Adrenal gland (tissue), 12 donors: ENCODE data around the gene KXD1. TPM values are rescaled to one million over a fixed set of nuclear protein-coding genes. Genes with fewer than 3 reads are reported as not detected.
"Not testable (repeated sequence)": the region's sequence is repeated elsewhere in the genome, so short reads cannot be mapped to it uniquely, and the experiment has no call there.

ENCODE experiments used
- DNase-seq, 7 donors: peaks; one replicate each; pipeline ENCODE4 v3.0.0-alpha.2; 2019 to 2020
- H3K27ac ChIP-seq, 5 donors: fragments of 200-600 bp; sonication (generic) in 4 of 5; 1 replicate in 3 of 5; 2 replicates in 2 of 5; pipeline versions ENCODE4 v1.5.1 to v1.8.0; 2016 to 2020; ENCODE audit warnings: mild to moderate bottlenecking in 1 of 5
- H3K27me3 ChIP-seq: fragments of 200-600 bp; 2 replicates; pipeline ENCODE4 v1.8.0; 2021
- H3K36me3 ChIP-seq, 2 donors: fragments of 200-600 bp; replicated peaks in 1 of 2; 1 replicate in 1 of 2; 2 replicates in 1 of 2; pipeline versions ENCODE4 v1.5.1 to v1.8.0; 2018 to 2022
- H3K4me1 ChIP-seq, 2 donors: fragments of 200-600 bp; replicated peaks in 1 of 2; 1 replicate in 1 of 2; 2 replicates in 1 of 2; pipeline versions ENCODE4 v1.5.1 to v1.8.0; 2018 to 2021
- H3K4me3 ChIP-seq, 4 donors: fragments of 200-600 bp; sonication (generic) in 3 of 4; one replicate each; pipeline ENCODE4 v1.5.1; 2016 to 2018
- H3K9me3 ChIP-seq, 3 donors: fragments of 200-600 bp; sonication (generic) in 1 of 3; replicated peaks in 1 of 3; 1 replicate in 2 of 3; 2 replicates in 1 of 3; pipeline versions ENCODE4 v1.5.1 to v1.8.0; 2016 to 2021
- CTCF ChIP-seq, 6 experiments: fragments of 450-650 bp in 4 of 6; fragments of 200-600 bp in 2 of 6; sonication (generic) in 1 of 6; IDR thresholded peaks; 1 replicate in 5 of 6; 2 replicates in 1 of 6; pipeline versions ENCODE4 v1.5.1 to v1.8.0; 2016 to 2021; ENCODE audit warnings: antibody characterized with exemption in 6 of 6, mild to moderate bottlenecking in 2 of 6, moderate library complexity in 1 of 6
- POLR2A ChIP-seq, 2 donors: fragments of 450-650 bp; IDR thresholded peaks; one replicate each; pipeline ENCODE4 v1.6.1; 2017; ENCODE audit warnings: antibody characterized with exemption in 2 of 2, mild to moderate bottlenecking in 2 of 2, moderate library complexity in 1 of 2
- WGBS, 4 donors: extraction: QIAGEN DNeasy Blood & Tissue Kit in 2 of 4; methylation state at CpG; one replicate each; pipeline versions ENCODE4 v1.1.5 to v1.1.7; 2013 to 2017; 5-methylcytosine and 5-hydroxymethylcytosine counted together
- intact Hi-C, 2 donors: fragments of 100-400 bp; cut with DNase I; formaldehyde crosslinking; loops; one replicate each; pipeline versions ENCODE4 v1.14.1 to v1.15.0; 2022 to 2023
- polyA plus RNA-seq, 3 donors: library from polyadenylated mRNA; stranded (reverse); fragments of 200-250 nt in 2 of 3; fragments of 350-450 nt in 1 of 3; fragmentation: Illumina TruSeq in 1 of 3; extraction: RNeasy Lipid Tissue Mini Kit (QIAGEN cat#74804) in 1 of 3; gene quantifications; one replicate each; pipeline ENCODE4 v1.2.3, GENCODE V29; 2013 to 2014
- total RNA-seq, 9 donors: library from RNA; depleted of rRNA in 4 of 9; stranded (reverse); fragments of >200 nt in 4 of 9; fragments of 120-200 nt in 1 of 9; fragmentation: NEBNext Ultra II Directional in 1 of 9; extraction: Animal tissue kit (Norgen Biotek cat#: 25700) in 1 of 9; gene quantifications; one replicate each; pipeline versions ENCODE4 v1.1.0 to v1.2.4, GENCODE V29; 2013 to 2023
- donor health status: healthy with polysubstance abuse.
- donor health status: Bipolar disorder and iron deficiency.
- donor health status: DM: yes; HTN: yes; CAD: no.
- donor health status: DM: no; HTN: no; CAD: no.
- donor health status: DM: no; HTN: no; CAD: no.
- donor health status: DM: yes; HTN: yes; CAD: no.

KXD1 gene
- total and polyA plus RNA-seq, 12 donors, result 57.7 to 165 (median 82.5) TPM

DNA sequence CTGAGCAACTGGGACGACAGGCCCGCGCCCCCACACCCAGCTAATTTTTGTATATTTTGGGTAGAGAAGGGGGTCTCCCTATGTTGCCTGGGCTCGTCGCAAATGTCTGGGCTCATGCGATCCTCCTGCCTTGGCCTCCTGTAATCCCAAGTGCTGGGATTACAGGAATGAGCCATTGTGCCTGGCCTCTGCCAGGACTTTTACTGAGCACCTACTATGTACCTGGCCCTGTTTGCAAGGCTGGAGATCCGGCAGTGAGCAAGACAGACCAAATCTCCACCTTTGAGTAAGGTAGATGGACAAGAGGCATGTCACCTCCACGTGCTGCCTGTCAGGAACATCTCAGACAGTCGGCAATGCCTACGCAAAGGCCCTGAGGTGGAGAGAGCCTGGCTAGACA lies 21.2 kb upstream of the KXD1 start:
- intact Hi-C loops, result no loop called here

DNA sequence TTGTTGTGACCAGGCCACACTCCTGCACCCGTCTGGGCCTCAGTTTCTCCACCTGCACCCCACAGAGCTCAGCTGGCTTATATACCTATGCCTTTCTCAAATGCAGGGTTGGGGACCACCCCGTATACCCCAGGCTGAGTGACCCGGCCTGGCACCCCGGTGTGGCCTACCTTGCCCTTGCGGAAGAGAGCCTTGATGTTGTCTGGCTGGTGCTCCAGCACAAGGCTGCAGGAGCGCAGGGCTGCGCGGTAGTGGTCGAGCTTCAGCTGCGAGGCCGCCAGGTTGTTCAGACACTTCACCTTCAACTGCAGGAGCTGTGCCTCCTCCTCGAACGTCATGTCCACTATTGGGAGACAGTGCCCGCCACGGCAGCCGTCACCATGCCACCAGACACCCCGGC lies 20.2 kb upstream of the KXD1 start:
- H3K36me3 ChIP-seq, result peaks cover 0 to 61% of the 10 kb centered on the region in 2 donors
- WGBS, 4 donors, result 94 to 96% (median 95%) methylated on average over 6 to 17 of the region's 17 CpGs
- peaks cover under 1 to 7% of the 10 kb centered on the region in 2 donors for H3K4me1 ChIP-seq
- TF ChIP-seq POLR2A (IDR thresholded peaks at IDR 0.05) (no peak), CTCF (IDR thresholded peaks at IDR 0.05) (no peak)
- no peak for DNase-seq
- H3K27me3 ChIP-seq, result no peaks in the 10 kb centered on the region
- no peaks in the 10 kb centered on the region for H3K9me3 ChIP-seq
- intact Hi-C loops, result no loop called here
- no peak overlapping the region for H3K4me3 ChIP-seq
- H3K27ac ChIP-seq, result no peak overlapping the region

More for the DNA sequence above, 21.2 kb upstream of the KXD1 start:
- DNase-seq, result no peak
- Histone ChIP-seq H3K27ac (no peak overlapping the region), H3K4me1 (no peaks in the 10 kb centered on the region), H3K36me3 (peaks cover 0 to 70% of the 10 kb centered on the region in 2 donors), H3K9me3 (no peaks in the 10 kb centered on the region), H3K27me3 (no peaks in the 10 kb centered on the region), H3K4me3 (no peak overlapping the region)
- 91 to 95% (median 93%) methylated on average over 8 to 10 of the region's 10 CpGs for WGBS, 4 donors
- TF ChIP-seq POLR2A (IDR thresholded peaks at IDR 0.05) (no peak), CTCF (IDR thresholded peaks at IDR 0.05) (no peak)

GRCh38 chr19:18538115-18538514 lies 19.6 kb upstream of the KXD1 start:
- TF ChIP-seq CTCF (IDR thresholded peaks at IDR 0.05) (no peak), POLR2A (IDR thresholded peaks at IDR 0.05) (no peak)
- Histone ChIP-seq H3K9me3 (no peaks in the 10 kb centered on the region), H3K4me1 (peaks cover 2 to 8% of the 10 kb centered on the region in 2 donors), H3K36me3 (peaks cover 0 to 54% of the 10 kb centered on the region in 2 donors), H3K4me3 (no peak overlapping the region), H3K27me3 (no peaks in the 10 kb centered on the region), H3K27ac (no peak overlapping the region)
- 89 to 95% (median 91%) methylated on average over 4 to 22 of the region's 22 CpGs for WGBS, 4 donors
- intact Hi-C loops, result no loop called here
- no peak for DNase-seq

- 95 to 100% (median 95%) methylated on average over 2 to 19 of the region's 19 CpGs; no CpG with 5 or more reads in 1 of the 4 donors for WGBS, 4 donors
- intact Hi-C loops, result no loop called here
- peaks cover 0 to 50% of the 10 kb centered on the region in 2 donors for H3K36me3 ChIP-seq
- H3K27ac ChIP-seq, result no peak overlapping the region
- no peak for TF ChIP-seq POLR2A (IDR thresholded peaks at IDR 0.05)
- no peak for TF ChIP-seq CTCF (IDR thresholded peaks at IDR 0.05)
- H3K27me3 ChIP-seq, result no peaks in the 10 kb centered on the region
- H3K4me1 ChIP-seq, result peaks cover 2 to 13% of the 10 kb centered on the region in 2 donors
- no peaks in the 10 kb centered on the region for H3K9me3 ChIP-seq
- H3K4me3 ChIP-seq, result no peak overlapping the region
- no peak for DNase-seq
Observed at GRCh38 chr19:18539372-18539771, 18.3 kb upstream of the KXD1 start.

DNA sequence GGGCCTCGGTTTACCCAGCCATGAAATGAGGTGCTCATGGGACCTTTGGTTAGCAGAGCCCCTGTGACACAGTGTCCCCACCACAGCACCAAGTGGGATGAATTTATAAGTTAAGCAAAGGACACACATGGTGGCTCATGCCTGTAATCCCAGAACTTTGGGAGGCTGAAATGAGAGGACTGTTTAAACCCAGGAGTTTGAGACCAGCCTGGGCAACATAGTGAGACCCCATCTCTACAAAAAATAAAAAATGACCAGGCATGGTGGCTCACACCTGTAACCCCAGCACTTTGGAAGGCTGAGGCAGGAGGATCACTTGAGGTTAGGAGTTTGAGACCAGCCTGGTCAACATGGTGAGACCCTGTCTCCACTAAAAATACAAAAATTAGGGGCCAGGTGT lies 17.5 kb upstream of the KXD1 start:
- WGBS, 4 donors, result 90 to 100% (median 93%) methylated on average over 1 of the region's 1 CpG
- peaks cover 2 to 13% of the 10 kb centered on the region in 2 donors for H3K4me1 ChIP-seq
- H3K27me3 ChIP-seq, DNase-seq, H3K4me3 ChIP-seq, H3K9me3 ChIP-seq, intact Hi-C loops, H3K27ac ChIP-seq: not testable (repeated sequence)
- H3K36me3 ChIP-seq, result peaks cover 0 to 50% of the 10 kb centered on the region in 2 donors
